DOHH2 (cell line): ENCODE results near the gene COPS7A.

Experiments
- CTCF ChIP-seq: fragments of 200-600 bp; sonication (generic); IDR thresholded peaks from one replicate; pipeline ENCODE4 v1.5.1; 2014; ENCODE audit warnings: antibody characterized with exemption, mild to moderate bottlenecking, low read depth, low read length; ENCODE audit not compliant: poor library complexity, severe bottlenecking
- EZH2phosphoT487 ChIP-seq: fragments of 200-600 bp; sonication (generic); IDR thresholded peaks from 2 replicates; pipeline ENCODE4 v1.6.1; 2017; ENCODE audit warnings: borderline replicate concordance, mild to moderate bottlenecking, antibody characterized with exemption, low read length, moderate library complexity, mixed read lengths

GRCh38 chr12:6693832-6694355 is 30.0 kb upstream of the COPS7A start:
- no peak for TF ChIP-seq CTCF
- TF ChIP-seq EZH2phosphoT487: no peak
